H1 (cell line): ENCODE data around the gene MATR3. TPM values are rescaled to one million over a fixed set of nuclear protein-coding genes. Genes with fewer than 3 reads are reported as not detected.
A peak's percentile ranks its signal among the peaks of the same experiment; 100 is the strongest.

Experiments
- CTCF ChIA-PET: fragments of 300-600 bp; sonication (Branson Sonifier 250); formaldehyde crosslinking; loops from one replicate; lab custom pipeline; 2021; ENCODE audit not compliant: partially characterized antibody; lab: Charles Lee
- POLR2A ChIA-PET: fragments of 300-600 bp; sonication (Branson Sonifier 250); formaldehyde crosslinking; loops from one replicate; lab custom pipeline; 2021; ENCODE audit warnings: inconsistent platforms; ENCODE audit not compliant: partially characterized antibody; lab: Charles Lee
- DNase-seq, 2 experiments: peaks; one replicate each; pipeline versions ENCODE4 v3.0.0 to v3.0.0-alpha.2; 2010 to 2022; ENCODE audit warnings: low spot score in 2 of 2, low read depth in 1 of 2, mixed read lengths in 1 of 2
- FAIRE-seq: peaks from 2 replicates; lab custom pipeline; 2011; peaks lifted over from hg19 to GRCh38; lab: Jason Lieb, UNC
- H2AFZ ChIP-seq: 2 replicates; pipeline ENCODE4 v1.8.1; 2012; ENCODE audit warnings: low read length, inconsistent platforms
- H2AK5ac ChIP-seq: 2 replicates; pipeline ENCODE4 v1.6.1; 2013; ENCODE audit warnings: low read depth, low read length
- H2BK120ac ChIP-seq: replicated peaks from 2 replicates; pipeline ENCODE3; 2013; ENCODE audit warnings: low read depth, low read length, inconsistent platforms
- H2BK12ac ChIP-seq: 2 replicates; pipeline ENCODE4 v1.6.1; 2013; ENCODE audit warnings: low read depth, low read length
- H2BK15ac ChIP-seq: 2 replicates; pipeline ENCODE4 v1.6.1; 2013; ENCODE audit warnings: low read length
- H2BK20ac ChIP-seq: 2 replicates; pipeline ENCODE4 v1.6.1; 2013; ENCODE audit warnings: low read length
- H2BK5ac ChIP-seq: 2 replicates; pipeline ENCODE4 v1.6.1; 2013; ENCODE audit warnings: low read depth, low read length
- H3K14ac ChIP-seq: 2 replicates; pipeline ENCODE4 v1.6.1; 2013; ENCODE audit warnings: inconsistent platforms; ENCODE audit not compliant: insufficient read length
- H3K18ac ChIP-seq: 2 replicates; pipeline ENCODE4 v1.6.1; 2013; ENCODE audit warnings: low read length; ENCODE audit errors: extremely low read depth
- H3K23ac ChIP-seq: 2 replicates; pipeline ENCODE4 v1.6.1; 2013; ENCODE audit warnings: inconsistent platforms; ENCODE audit not compliant: insufficient read length
- H3K23me2 ChIP-seq: 2 replicates; pipeline ENCODE4 v1.6.1; 2013; ENCODE audit warnings: low read depth, low read length
- H3K27ac ChIP-seq: 2 replicates; pipeline ENCODE4 v1.6.1; 2011; ENCODE audit warnings: low read depth, low read length, inconsistent platforms
- H3K27me3 ChIP-seq, 4 experiments: replicated peaks in 1 of 4; 1 replicate in 1 of 4; 2 replicates in 3 of 4; pipeline versions ENCODE4 v1.6.1 to v1.8.1; 2011 to 2013; ENCODE audit warnings: low read length in 3 of 4, mild to moderate bottlenecking in 3 of 4, inconsistent platforms in 2 of 4, mixed read lengths in 2 of 4, moderate library complexity in 1 of 4; ENCODE audit not compliant: control insufficient read depth in 3 of 4, insufficient read depth in 3 of 4; ENCODE audit errors: extremely low read depth in 1 of 4
- H3K36me3 ChIP-seq, 4 experiments: 2 replicates each; pipeline versions ENCODE4 v1.6.1 to v1.8.1; 2011 to 2013; ENCODE audit warnings: mild to moderate bottlenecking in 4 of 4, low read length in 3 of 4, moderate library complexity in 2 of 4, control low read depth in 1 of 4, inconsistent platforms in 1 of 4; ENCODE audit not compliant: insufficient read depth in 4 of 4, control insufficient read depth in 2 of 4
- H3K4ac ChIP-seq: replicated peaks from 2 replicates; pipeline ENCODE3; 2013; ENCODE audit warnings: low read length, low read depth, mixed read lengths, inconsistent platforms; ENCODE audit not compliant: insufficient read length
- H3K4me1 ChIP-seq, 4 experiments: replicated peaks in 1 of 4; 1 replicate in 1 of 4; 2 replicates in 3 of 4; pipeline versions ENCODE4 v1.6.1 to v1.8.1; 2011 to 2013; ENCODE audit warnings: low read length in 3 of 4, inconsistent platforms in 2 of 4, mixed read lengths in 1 of 4; ENCODE audit not compliant: insufficient read depth in 4 of 4, control insufficient read depth in 3 of 4
- H3K4me2 ChIP-seq, 2 experiments: 2 replicates each; pipeline versions ENCODE4 v1.6.1 to v1.8.1; 2011 to 2013; ENCODE audit warnings: low read depth in 2 of 2, low read length in 2 of 2, control low read depth in 1 of 2, inconsistent platforms in 1 of 2, mild to moderate bottlenecking in 1 of 2; ENCODE audit not compliant: insufficient read depth in 1 of 2
- H3K4me3 ChIP-seq, 4 experiments: fragments of 200-600, 300-600 bp in 1 of 4; sonication (generic), shearing (Covaris generic), sonication (Bioruptor Twin) in 1 of 4; 2 replicates each; pipeline versions ENCODE4 v1.5.1 to v1.8.1; 2011 to 2016; ENCODE audit warnings: low read length in 4 of 4, low read depth in 3 of 4, control low read depth in 2 of 4, inconsistent platforms in 2 of 4, mild to moderate bottlenecking in 2 of 4, mixed read lengths in 1 of 4, moderate library complexity in 1 of 4; ENCODE audit not compliant: insufficient read depth in 2 of 4; ENCODE audit errors: extremely low read depth in 1 of 4
- H3K56ac ChIP-seq: replicated peaks from 2 replicates; pipeline ENCODE3; 2013; ENCODE audit warnings: low read depth, mild to moderate bottlenecking, mixed read lengths, low read length, inconsistent platforms; ENCODE audit not compliant: insufficient read length
- H3K79me1 ChIP-seq: 2 replicates; pipeline ENCODE4 v1.6.1; 2013; ENCODE audit warnings: low read depth, low read length, control low read depth
- H3K79me2 ChIP-seq, 2 experiments: 2 replicates each; pipeline versions ENCODE4 v1.6.1 to v1.8.1; 2012 to 2013; ENCODE audit warnings: low read length in 2 of 2, mild to moderate bottlenecking in 2 of 2, inconsistent platforms in 1 of 2; ENCODE audit not compliant: insufficient read depth in 2 of 2, control insufficient read depth in 1 of 2
- H3K9ac ChIP-seq, 4 experiments: replicated peaks in 1 of 4; 1 replicate in 1 of 4; 2 replicates in 3 of 4; pipeline versions ENCODE4 v1.6.1 to v1.8.1; 2011 to 2013; ENCODE audit warnings: low read depth in 3 of 4, low read length in 3 of 4, control low read depth in 2 of 4, mild to moderate bottlenecking in 2 of 4, moderate library complexity in 2 of 4, inconsistent platforms in 1 of 4; ENCODE audit errors: extremely low read depth in 1 of 4
- H3K9me3 ChIP-seq, 2 experiments: 2 replicates each; pipeline versions ENCODE4 v1.6.1 to v1.8.1; 2012 to 2013; ENCODE audit warnings: mild to moderate bottlenecking in 2 of 2, moderate library complexity in 2 of 2, control low read depth in 1 of 2, inconsistent platforms in 1 of 2, low read depth in 1 of 2, low read length in 1 of 2, mixed read lengths in 1 of 2; ENCODE audit not compliant: insufficient read depth in 2 of 2
- H4K20me1 ChIP-seq, 2 experiments: replicated peaks in 1 of 2; 2 replicates each; pipeline versions ENCODE3 to v1.8.1; 2011 to 2013; ENCODE audit warnings: inconsistent platforms in 2 of 2, low read length in 2 of 2, mild to moderate bottlenecking in 1 of 2; ENCODE audit not compliant: insufficient read depth in 2 of 2, control insufficient read depth in 1 of 2
- H4K5ac ChIP-seq: 2 replicates; pipeline ENCODE4 v1.6.1; 2013; ENCODE audit warnings: low read length, low read depth, mixed read lengths, inconsistent platforms; ENCODE audit not compliant: insufficient read length
- H4K8ac ChIP-seq: 2 replicates; pipeline ENCODE4 v1.8.0; 2013; ENCODE audit warnings: mild to moderate bottlenecking, moderate library complexity, low read length, inconsistent platforms; ENCODE audit not compliant: insufficient read depth; ENCODE audit errors: extremely low read depth
- H4K91ac ChIP-seq: replicated peaks from 2 replicates; pipeline ENCODE3; 2013; ENCODE audit warnings: low read length, mixed read lengths, inconsistent platforms; ENCODE audit not compliant: insufficient read length
- HDAC2 ChIP-seq, 2 experiments: fragments of 300-600 bp in 1 of 2; sonication (generic) in 1 of 2; IDR thresholded peaks; 2 replicates each; pipeline ENCODE4 v1.6.1; 2011 to 2012; ENCODE audit warnings: low read depth in 2 of 2, low read length in 2 of 2, mild to moderate bottlenecking in 2 of 2, moderate library complexity in 2 of 2, borderline replicate concordance in 1 of 2, inconsistent platforms in 1 of 2
- WGBS, 2 experiments: shearing (Covaris generic) in 1 of 2; methylation state at CpG; one replicate each; pipeline versions ENCODE4 v1.1.6 to v1.1.7; 2013 to 2015; ENCODE audit warnings: low lambda C conversion rate in 2 of 2, mixed read lengths in 2 of 2, inconsistent platforms in 1 of 2, low coverage in 1 of 2, missing lambda C conversion rate in 1 of 2; ENCODE audit not compliant: insufficient replicate concordance in 2 of 2, insufficient coverage in 1 of 2, insufficient read length in 1 of 2; ENCODE audit errors: extremely low coverage in 1 of 2, missing lambda C conversion rate in 1 of 2; 5-methylcytosine and 5-hydroxymethylcytosine counted together
- polyA plus RNA-seq, 7 experiments: library from polyadenylated mRNA; depleted of rRNA in 3 of 7; stranded (reverse) in 5 of 7; unstranded in 2 of 7; fragments of >200 nt in 5 of 7; fragments of 200-250 nt in 2 of 7; gene quantifications; 1 replicate in 5 of 7; 2 replicates in 1 of 7; 4 replicates in 1 of 7; pipeline versions ENCODE4 v1.2.1 to v1.2.3, GENCODE V29; 2011 to 2013; ENCODE audit warnings: missing spikeins in 2 of 7, mixed read lengths in 2 of 7
- total RNA-seq: library from RNA; stranded (reverse); fragmentation: NEBNext Ultra II Directional; extraction: Animal tissue kit (Norgen Biotek cat#: 25700); gene quantifications from 2 replicates; pipeline ENCODE4 v1.2.1, GENCODE V29; 2021

Gene MATR3
- total and polyA plus RNA-seq, 2 of the 8 experiments (the other 6 are each of a cell fraction or from before 2014, with no cell fraction given) = 116 to 389 TPM

- no peak overlapping the region for H3K23ac ChIP-seq
- peak overlapping the region; percentile 82 to 94 (median 88); a peak in 7 of 8 replicates for H3K4me3 ChIP-seq
- H3K4me2 ChIP-seq = peak overlapping the region; percentile 80 to 97
- H3K56ac ChIP-seq = no peak overlapping the region
- H3K79me2 ChIP-seq = peaks cover 39 to 62% of the 10 kb centered on the region in 2 experiments
- H2BK12ac ChIP-seq = no peak overlapping the region
- H3K79me1 ChIP-seq = peaks cover 4% of the 10 kb centered on the region
- H3K18ac ChIP-seq = no peak overlapping the region
- ChIA-PET POLR2A (interaction anchor here (0.8 to 5.4 kb wide), 8 partner anchors 10 to 49 kb away, joined by 3 to 111 read pairs (median 4); partner anchors contain the start of gene MATR3), CTCF (interaction anchor here (0.9 kb wide), 1 partner anchor 26 kb away, joined by 3 read pairs; no protein-coding TSS in a partner anchor)
- H3K27me3 ChIP-seq = no peaks in the 10 kb centered on the region
- H2AK5ac ChIP-seq = no peak overlapping the region
- no peak overlapping the region for H2AFZ ChIP-seq
- no peak overlapping the region for H2BK5ac ChIP-seq
- no peak overlapping the region for H2BK20ac ChIP-seq
- no peak overlapping the region for H4K91ac ChIP-seq
- no peak overlapping the region for H3K9ac ChIP-seq
- no peak overlapping the region for H4K5ac ChIP-seq
- no peak overlapping the region for H2BK15ac ChIP-seq
- peaks cover 0 to 16% (median 0%) of the 10 kb centered on the region in 4 experiments; a peak in 3 of 8 replicates for H3K36me3 ChIP-seq
- no peak overlapping the region for H3K4ac ChIP-seq
- H2BK120ac ChIP-seq = no peak overlapping the region
- FAIRE-seq (no peak), DNase-seq (no peak)
- H3K23me2 ChIP-seq = peaks cover 7% of the 10 kb centered on the region; the same call in 1 of the 2 replicates
- H3K14ac ChIP-seq = no peak overlapping the region
- H3K4me1 ChIP-seq = peaks cover 0 to 7% (median under 1%) of the 10 kb centered on the region in 4 experiments; a peak in 4 of 7 replicates
- no peak overlapping the region for H4K8ac ChIP-seq
- 75% methylated on average over 9 of the region's 9 CpGs; no CpG with 5 or more reads in 1 of the 2 experiments for WGBS, 2 experiments
- peaks cover 14 to 15% of the 10 kb centered on the region in 2 experiments for H4K20me1 ChIP-seq
- H3K9me3 ChIP-seq = no peaks in the 10 kb centered on the region
- no peak overlapping the region for H3K27ac ChIP-seq
- TF ChIP-seq HDAC2 (IDR thresholded peaks at IDR 0.05; ENCODE audit: borderline replicate concordance in 1 of 2, low read depth in 2 of 2, low read length in 2 of 2) = no peak
Measured at GRCh38 chr5:139343476-139343875, 49.9 kb downstream of the MATR3 start.
